Stimulated activated CD8-positive, alpha-beta memory T cell treated with anti-CD3 and anti-CD28 coated beads, Interleukin-12 subunit alpha, Interleukin-12 subunit beta, amount 100 ng/mL, for 24 hours (primary cell): ENCODE measurements around the gene IL5RA.

Experiments used
- DNase-seq: peaks from one replicate; pipeline ENCODE4 v3.0.0-alpha.2; 2020; ENCODE audit errors: extremely low read depth

IL5RA gene

GRCh38 chr3:3065876-3066275 is 44.3 kb downstream of the IL5RA start:
- DNase-seq, result no peak

- DNase-seq, result no peak
Observed at GRCh38 chr3:3064297-3064696, 45.9 kb downstream of the IL5RA start.

GRCh38 chr3:3059645-3060044 is 50.5 kb downstream of the IL5RA start:
- no peak for DNase-seq

GRCh38 chr3:3053974-3054373 is 56.2 kb downstream of the IL5RA start:
- DNase-seq, result no peak

- DNase-seq, result no peak
Observed at GRCh38 chr3:3038201-3038991, 71.8 kb downstream of the IL5RA start.

GRCh38 chr3:3037156-3037555 is 73.0 kb downstream of the IL5RA start:
- DNase-seq, result no peak

- no peak for DNase-seq
Observed at GRCh38 chr3:3031326-3031725, 78.8 kb downstream of the IL5RA start.

- no peak for DNase-seq
Observed at GRCh38 chr3:3027976-3028567, 82.1 kb downstream of the IL5RA start.

- DNase-seq, result no peak
Observed at GRCh38 chr3:3023111-3023745, 86.9 kb downstream of the IL5RA start.

GRCh38 chr3:3020209-3020608 is 90.0 kb downstream of the IL5RA start:
- no peak for DNase-seq
